ENCODE results near the gene TRIM2.

GRCh38 chr4:153185331-153185852 lies 18.9 kb upstream of the TRIM2 start:
- TF ChIP-seq CHD2 (IDR thresholded peaks at IDR 0.05; ENCODE audit: low read length): no peak
- TF ChIP-seq, protein P1, sequence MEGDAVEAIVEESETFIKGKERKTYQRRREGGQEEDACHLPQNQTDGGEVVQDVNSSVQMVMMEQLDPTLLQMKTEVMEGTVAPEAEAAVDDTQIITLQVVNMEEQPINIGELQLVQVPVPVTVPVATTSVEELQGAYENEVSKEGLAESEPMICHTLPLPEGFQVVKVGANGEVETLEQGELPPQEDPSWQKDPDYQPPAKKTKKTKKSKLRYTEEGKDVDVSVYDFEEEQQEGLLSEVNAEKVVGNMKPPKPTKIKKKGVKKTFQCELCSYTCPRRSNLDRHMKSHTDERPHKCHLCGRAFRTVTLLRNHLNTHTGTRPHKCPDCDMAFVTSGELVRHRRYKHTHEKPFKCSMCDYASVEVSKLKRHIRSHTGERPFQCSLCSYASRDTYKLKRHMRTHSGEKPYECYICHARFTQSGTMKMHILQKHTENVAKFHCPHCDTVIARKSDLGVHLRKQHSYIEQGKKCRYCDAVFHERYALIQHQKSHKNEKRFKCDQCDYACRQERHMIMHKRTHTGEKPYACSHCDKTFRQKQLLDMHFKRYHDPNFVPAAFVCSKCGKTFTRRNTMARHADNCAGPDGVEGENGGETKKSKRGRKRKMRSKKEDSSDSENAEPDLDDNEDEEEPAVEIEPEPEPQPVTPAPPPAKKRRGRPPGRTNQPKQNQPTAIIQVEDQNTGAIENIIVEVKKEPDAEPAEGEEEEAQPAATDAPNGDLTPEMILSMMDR (IDR thresholded peaks at IDR 0.05; ENCODE audit: control extremely low read depth in 1 of 3, insufficient read depth in 1 of 3, low read depth in 1 of 3, low read length in 3 of 3): no peak
- TF ChIP-seq TAF1 (IDR thresholded peaks at IDR 0.05; ENCODE audit: low read depth, low read length): no peak
- TF ChIP-seq POLR2AphosphoS5 (IDR thresholded peaks at IDR 0.05; ENCODE audit: low read depth, low read length): no peak
